K562 treated with DMSO at 1 percent for 4 hours (cell line): ENCODE data around the gene AMOTL1. TPM values are rescaled to one million over a fixed set of nuclear protein-coding genes. Genes with fewer than 3 reads are reported as not detected.

Source experiments
- total RNA-seq: library from RNA; unstranded; fragments of 300-600 nt; gene quantifications from 2 replicates; pipeline ENCODE4 v1.2.3, GENCODE V29; 2022; ENCODE audit not compliant: insufficient read depth

The AMOTL1 gene, protein sequence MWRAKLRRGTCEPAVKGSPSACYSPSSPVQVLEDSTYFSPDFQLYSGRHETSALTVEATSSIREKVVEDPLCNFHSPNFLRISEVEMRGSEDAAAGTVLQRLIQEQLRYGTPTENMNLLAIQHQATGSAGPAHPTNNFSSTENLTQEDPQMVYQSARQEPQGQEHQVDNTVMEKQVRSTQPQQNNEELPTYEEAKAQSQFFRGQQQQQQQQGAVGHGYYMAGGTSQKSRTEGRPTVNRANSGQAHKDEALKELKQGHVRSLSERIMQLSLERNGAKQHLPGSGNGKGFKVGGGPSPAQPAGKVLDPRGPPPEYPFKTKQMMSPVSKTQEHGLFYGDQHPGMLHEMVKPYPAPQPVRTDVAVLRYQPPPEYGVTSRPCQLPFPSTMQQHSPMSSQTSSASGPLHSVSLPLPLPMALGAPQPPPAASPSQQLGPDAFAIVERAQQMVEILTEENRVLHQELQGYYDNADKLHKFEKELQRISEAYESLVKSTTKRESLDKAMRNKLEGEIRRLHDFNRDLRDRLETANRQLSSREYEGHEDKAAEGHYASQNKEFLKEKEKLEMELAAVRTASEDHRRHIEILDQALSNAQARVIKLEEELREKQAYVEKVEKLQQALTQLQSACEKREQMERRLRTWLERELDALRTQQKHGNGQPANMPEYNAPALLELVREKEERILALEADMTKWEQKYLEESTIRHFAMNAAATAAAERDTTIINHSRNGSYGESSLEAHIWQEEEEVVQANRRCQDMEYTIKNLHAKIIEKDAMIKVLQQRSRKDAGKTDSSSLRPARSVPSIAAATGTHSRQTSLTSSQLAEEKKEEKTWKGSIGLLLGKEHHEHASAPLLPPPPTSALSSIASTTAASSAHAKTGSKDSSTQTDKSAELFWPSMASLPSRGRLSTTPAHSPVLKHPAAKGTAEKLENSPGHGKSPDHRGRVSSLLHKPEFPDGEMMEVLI
- 7.8 and 8.6 TPM in 2 replicates for total RNA-seq

DNA sequence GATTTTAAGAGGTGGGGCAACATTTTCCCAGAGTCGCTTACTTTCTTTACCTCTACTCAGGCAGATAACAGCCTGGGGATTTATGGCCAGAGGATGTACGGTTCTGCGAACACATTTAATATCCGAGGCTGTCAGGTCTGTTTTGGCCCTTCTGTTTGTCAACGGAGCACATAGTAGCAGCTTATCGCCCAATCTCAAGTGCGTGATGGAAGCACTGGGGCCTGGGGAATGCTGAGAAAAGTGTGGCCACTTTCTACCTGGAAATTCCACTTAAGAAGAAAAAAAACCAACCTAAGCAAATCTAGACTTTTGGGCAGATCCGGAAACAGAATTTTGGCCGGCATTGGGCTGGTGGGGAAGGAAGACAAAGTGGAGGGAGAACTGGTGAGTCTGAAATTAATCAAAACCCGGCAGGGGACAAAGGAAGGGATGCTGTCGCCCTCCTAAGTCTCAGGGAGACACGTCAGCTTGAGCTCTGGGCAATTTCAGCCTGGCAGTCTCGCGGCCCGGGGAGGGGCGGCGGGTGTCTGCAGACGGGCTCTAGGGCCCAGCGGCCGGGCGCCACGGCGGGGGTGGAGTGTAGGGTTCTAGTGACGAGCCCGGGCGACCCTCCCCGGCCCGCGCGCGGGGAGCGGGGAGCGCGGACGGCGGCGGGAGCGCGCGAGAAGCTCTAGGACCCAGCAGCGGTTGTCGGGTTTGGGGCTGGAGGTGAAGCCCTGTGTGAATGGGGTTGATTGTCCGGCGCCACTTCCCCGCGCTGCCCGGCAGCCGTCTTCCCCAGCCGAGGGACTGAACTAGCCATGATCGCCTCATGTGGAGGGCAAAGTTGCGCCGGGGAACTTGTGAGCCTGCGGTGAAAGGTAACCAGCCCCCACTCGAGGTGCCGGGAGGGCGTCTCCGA lies at the start of gene AMOTL1:
Gene AMOTL1, plus strand, starts transcription at position 656 of the 901 bp plus-strand sequence. Its CDS starts 156 bp downstream, at position 812.

Other genes starting within 250 kb of the AMOTL1 start
- 3.0 and 3.3 TPM in 2 replicates for gene FUT4, start 224.4 kb upstream of the AMOTL1 start, total RNA-seq
- 5.7 and 6.3 TPM in 2 replicates for gene PIWIL4, start 201.0 kb upstream of the AMOTL1 start, total RNA-seq
- gene CWC15, start 205.2 kb downstream of the AMOTL1 start, total RNA-seq: 30.4 and 34.5 TPM in 2 replicates
- 1.3 and 2.2 TPM in 2 replicates for gene KDM4D, start 205.4 kb downstream of the AMOTL1 start, total RNA-seq